Measurements from ENCODE around the gene NUP37. TPM values are rescaled to one million over a fixed set of nuclear protein-coding genes. Genes with fewer than 3 reads are reported as not detected.

NUP37 gene
- total and polyA plus RNA-seq, 9 of the 15 experiments (the other 6 are each of a cell fraction or from before 2014, with no cell fraction given), result 72.2 to 429 (median 170) TPM

- no peak overlapping the region for H3K4me2 ChIP-seq (ENCODE audit: insufficient read depth, low read length)
- no peaks in the 10 kb centered on the region for H3K79me2 ChIP-seq (ENCODE audit: control insufficient read depth, insufficient read depth, low read length)
- H3K27ac ChIP-seq (ENCODE audit: extremely low read depth, low read depth, low read length), result no peak overlapping the region
- TF ChIP-seq CBX5 (IDR thresholded peaks at IDR 0.05; ENCODE audit: borderline replicate concordance, low read depth), result no peak
- TF ChIP-seq ZNF212 (CRISPR knock-in tag; IDR thresholded peaks at IDR 0.05), result no peak
- TF ChIP-seq HCFC1 (IDR thresholded peaks at IDR 0.05; ENCODE audit: low read depth, low read length), result no peak
- TF ChIP-seq SNIP1 (IDR thresholded peaks at IDR 0.05; ENCODE audit: low read depth), result no peak
- TF ChIP-seq CHD4 (IDR thresholded peaks at IDR 0.05; ENCODE audit: insufficient read depth, insufficient replicate concordance, low read depth, low read length, poor library complexity, severe bottlenecking), result no peak
- TF ChIP-seq HSF4 (CRISPR knock-in tag; IDR thresholded peaks at IDR 0.05; ENCODE audit: borderline replicate concordance), result no peak
- peak overlapping the region in 1 of 2 experiments; percentile 40; a peak in 1 of 4 replicates for H3K9ac ChIP-seq (ENCODE audit: insufficient read depth in 1 of 2, low read depth in 2 of 2, low read length in 2 of 2)
- H3K9me3 ChIP-seq (replicated peaks; ENCODE audit: control insufficient read depth, insufficient read depth, low read depth, low read length), result no peaks in the 10 kb centered on the region
- 0 out of 3 replicates have a peak, but pooled peaks cover 3% of the 10 kb centered on the region for H3K36me3 ChIP-seq (ENCODE audit: control insufficient read depth, insufficient read depth, low read length)
- H2AFZ ChIP-seq (ENCODE audit: low read depth, low read length), result no peak overlapping the region
- no peak for DNase-seq (ENCODE audit: extremely low read depth in 1 of 4, low spot score in 3 of 4)
- in situ Hi-C loops (cut with MboI), result no loop called here
- no peaks in the 10 kb centered on the region for H4K20me1 ChIP-seq (replicated peaks; ENCODE audit: control insufficient read depth, insufficient read depth, low read length)
- ChIA-PET POLR2A (no interaction called here), CTCF (ENCODE audit: low intra/inter-chr PET ratio) (no interaction called here)
- BruUV-seq (replicated peaks), result no TSS peak
- H3K4me1 ChIP-seq (replicated peaks in 1 of 2; ENCODE audit: control insufficient read depth in 2 of 2, insufficient read depth in 2 of 2, low read length in 2 of 2), result peaks cover 0 to 3% of the 10 kb centered on the region in 2 experiments; a peak in 1 of 5 replicates
- H3K4me3 ChIP-seq, result no peak overlapping the region
- no peak for FAIRE-seq
- no peaks in the 10 kb centered on the region for H3K27me3 ChIP-seq (ENCODE audit: control insufficient read depth in 2 of 2, insufficient read depth in 2 of 2, low read length in 2 of 2)
- no peaks in the 10 kb centered on the region for H3K9me1 ChIP-seq (ENCODE audit: control insufficient read depth, insufficient read depth, low read length)
- ATAC-seq, result no peak
- intact Hi-C loops (cut with micrococcal nuclease), result no loop called here
Observed at GRCh38 chr12:102053062-102053349, 66.9 kb downstream of the NUP37 start.
